HepG2 (cell line): Measurements from ENCODE around the gene C10orf143. TPM values are rescaled to one million over a fixed set of nuclear protein-coding genes. Genes with fewer than 3 reads are reported as not detected.

Experiments used
- ATAC-seq: fragments of 200-7000 bp; cut with Tn5 transposase; 3 replicates; pipeline ENCODE4 v1.9.1; 2020; ENCODE audit warnings: mild to moderate bottlenecking, moderate library complexity
- BruUV-seq: library from RNA; stranded (reverse); fragments of 400-500 nt; replicated peaks from 2 replicates; lab custom pipeline; 2021; lab: Mats Ljungman, UMichigan
- CTCF ChIA-PET: fragments of 300-600 bp; formaldehyde crosslinking; extraction: SDS; loops from one replicate; lab custom pipeline; 2021; ENCODE audit warnings: low total read pairs, inconsistent platforms, low intra/inter-chr PET ratio; lab: Yijun Ruan, JAX
- POLR2A ChIA-PET: fragments of 350-600 bp; sonication (Branson Sonifier 250); formaldehyde crosslinking; loops from one replicate; lab custom pipeline; 2020; ENCODE audit warnings: antibody characterized with exemption, inconsistent platforms; lab: Yijun Ruan, JAX
- DNase-seq: peaks from one replicate; pipeline ENCODE4 v3.0.0-alpha.2; 2015; ENCODE audit warnings: low spot score
- FAIRE-seq: peaks from 3 replicates; lab custom pipeline; 2011; peaks lifted over from hg19 to GRCh38; lab: Jason Lieb, UNC
- H2AFZ ChIP-seq: one replicate; pipeline ENCODE4 v1.6.1; 2011; ENCODE audit warnings: low read length, inconsistent platforms
- H3K27ac ChIP-seq: fragments of 300-600 bp; 3 replicates; pipeline ENCODE4 v1.8.0; 2011; ENCODE audit warnings: mixed run types, mild to moderate bottlenecking, mixed read lengths, low read length, inconsistent platforms; ENCODE audit not compliant: insufficient read depth; ENCODE audit errors: extremely low read length
- H3K27me3 ChIP-seq, 2 experiments: fragments of 200-600 bp in 1 of 2; 2 replicates in 1 of 2; 3 replicates in 1 of 2; pipeline versions ENCODE4 v1.6.0 to v1.8.0; 2011; ENCODE audit warnings: low read length in 2 of 2, mild to moderate bottlenecking in 2 of 2, moderate library complexity in 2 of 2, inconsistent platforms in 1 of 2; ENCODE audit not compliant: insufficient read depth in 2 of 2, control insufficient read depth in 1 of 2
- H3K36me3 ChIP-seq, 2 experiments: fragments of 200-600 bp in 1 of 2; replicated peaks in 1 of 2; 2 replicates in 1 of 2; 3 replicates in 1 of 2; pipeline versions ENCODE4 v1.5.1 to v1.8.0; 2011; ENCODE audit warnings: low read length in 2 of 2, inconsistent platforms in 1 of 2; ENCODE audit not compliant: insufficient read depth in 2 of 2, control insufficient read depth in 1 of 2
- H3K4me1 ChIP-seq: 2 replicates; pipeline ENCODE4 v1.5.1; 2012; ENCODE audit warnings: low read length, inconsistent platforms; ENCODE audit not compliant: insufficient read depth
- H3K4me2 ChIP-seq: 2 replicates; pipeline ENCODE4 v1.6.0; 2011; ENCODE audit warnings: low read depth, low read length, inconsistent platforms
- H3K4me3 ChIP-seq, 3 experiments: fragments of 200-600 bp in 1 of 3; sonication (generic), shearing (Covaris generic) in 1 of 3; replicated peaks in 1 of 3; 2 replicates each; pipeline ENCODE4 v1.5.1; 2011 to 2016; ENCODE audit warnings: low read length in 3 of 3, inconsistent platforms in 2 of 3, low read depth in 2 of 3, mild to moderate bottlenecking in 2 of 3, control low read depth in 1 of 3, mixed read lengths in 1 of 3; ENCODE audit not compliant: insufficient read depth in 1 of 3
- H3K79me2 ChIP-seq: one replicate; pipeline ENCODE4 v1.6.1; 2011; ENCODE audit warnings: low read length, inconsistent platforms; ENCODE audit not compliant: insufficient read depth
- H3K9ac ChIP-seq: 2 replicates; pipeline ENCODE4 v1.6.0; 2011; ENCODE audit warnings: mild to moderate bottlenecking, low read depth, low read length, inconsistent platforms; ENCODE audit not compliant: insufficient read depth
- H3K9me3 ChIP-seq: 2 replicates; pipeline ENCODE4 v1.5.1; 2012; ENCODE audit warnings: mild to moderate bottlenecking, low read length
- H4K20me1 ChIP-seq: 2 replicates; pipeline ENCODE4 v1.6.0; 2011; ENCODE audit warnings: inconsistent platforms, mild to moderate bottlenecking, low read length, moderate library complexity; ENCODE audit not compliant: insufficient read depth
- E2F5 ChIP-seq: sonication (generic); formaldehyde crosslinking; conservative IDR thresholded peaks from 2 replicates; pipeline ENCODE4 v1.4.0; 2020; ENCODE audit warnings: missing genetic modification reagents
- GMEB2 ChIP-seq: IDR thresholded peaks from 2 replicates; pipeline ENCODE4 v1.6.1; 2016; ENCODE audit warnings: missing biosample characterization, missing genetic modification reagents, low read depth
- NFAT5 ChIP-seq: sonication (generic); formaldehyde crosslinking; IDR thresholded peaks from 2 replicates; pipeline ENCODE4 v1.4.0; 2020; ENCODE audit warnings: missing genetic modification reagents
- PHF20 ChIP-seq: sonication (generic); formaldehyde crosslinking; IDR thresholded peaks from 2 replicates; pipeline ENCODE4 v1.5.0; 2020; ENCODE audit warnings: mild to moderate bottlenecking, missing genetic modification reagents
- REST ChIP-seq, 2 experiments: IDR thresholded peaks; 2 replicates each; pipeline ENCODE4 v1.6.1; 2011 to 2012; ENCODE audit warnings: low read length in 2 of 2, borderline replicate concordance in 1 of 2, low read depth in 1 of 2, mild to moderate bottlenecking in 1 of 2, moderate library complexity in 1 of 2
- TIGD3 ChIP-seq: sonication (generic); formaldehyde crosslinking; IDR thresholded peaks from 2 replicates; pipeline ENCODE4 v1.5.1; 2020; ENCODE audit warnings: mild to moderate bottlenecking, missing genetic modification reagents, borderline replicate concordance
- ZNF234 ChIP-seq: sonication (generic); formaldehyde crosslinking; conservative IDR thresholded peaks from 2 replicates; pipeline ENCODE4 v1.5.1; 2020; ENCODE audit warnings: mild to moderate bottlenecking, missing genetic modification reagents
- ZNF33A ChIP-seq: sonication (generic); formaldehyde crosslinking; IDR thresholded peaks from 2 replicates; pipeline ENCODE4 v1.5.1; 2020; ENCODE audit warnings: missing genetic modification reagents, mild to moderate bottlenecking, moderate library complexity, borderline replicate concordance
- WGBS: methylation state at CpG from one replicate; pipeline ENCODE4 v1.1.6; 2017; ENCODE audit warnings: low lambda C conversion rate; 5-methylcytosine and 5-hydroxymethylcytosine counted together
- in situ Hi-C: cut with HindIII; loops from 2 replicates; pipeline ENCODE4 v1.10.0; 2017; ENCODE audit warnings: low pct_unique_long_range_greater_than_20kb; ENCODE audit not compliant: extremely low pct_ligation_motif_present
- intact Hi-C: fragments of 100-400 bp; cut with micrococcal nuclease; formaldehyde crosslinking; loops from one replicate; pipeline ENCODE4 v1.10.0; 2022; ENCODE audit not compliant: unreplicated experiment
- polyA plus RNA-seq, 8 experiments: library from polyadenylated mRNA; depleted of rRNA in 3 of 8; stranded (reverse) in 7 of 8; unstranded in 1 of 8; fragments of >200 nt; fragmentation: Illumina TruSeq in 4 of 8; extraction: Trizol in 4 of 8; gene quantifications; 2 replicates each; pipeline versions ENCODE4 v1.2.1 to v1.2.3, GENCODE V29; 2011 to 2016; ENCODE audit warnings: low read depth in 4 of 8, missing spikeins in 1 of 8, mixed read lengths in 1 of 8; ENCODE audit not compliant: insufficient read depth in 1 of 8
- total RNA-seq, 5 experiments: library from RNA; depleted of rRNA; stranded (reverse); fragments of >200 nt; fragmentation: Illumina TruSeq; extraction: Trizol; gene quantifications; 2 replicates each; pipeline ENCODE4 v1.2.3, GENCODE V29; 2016; ENCODE audit warnings: low read depth in 1 of 5

C10orf143 gene
- total and polyA plus RNA-seq, 2 of the 13 experiments (the other 11 are each of a cell fraction or from before 2014, with no cell fraction given): 0.21 to 0.91 TPM

- TF ChIP-seq NFAT5 (CRISPR knock-in tag): no peak
- TF ChIP-seq TIGD3 (CRISPR knock-in tag): no peak
- TF ChIP-seq ZNF33A: no peak
- TF ChIP-seq PHF20: no peak
- TF ChIP-seq ZNF234 (CRISPR knock-in tag): no peak
Observed at GRCh38 chr10:130050721-130051120, 59.9 kb downstream of the C10orf143 start (continued).

- Histone ChIP-seq H3K9me3 (no peaks in the 10 kb centered on the region), H3K27ac (no peak overlapping the region), H4K20me1 (no peaks in the 10 kb centered on the region), H3K4me2 (no peak overlapping the region), H3K4me1 (no peaks in the 10 kb centered on the region), H2AFZ (no peak overlapping the region), H3K79me2 (no peaks in the 10 kb centered on the region), H3K27me3 (peaks cover 4 to 34% of the 10 kb centered on the region in 2 experiments), H3K9ac (no peak overlapping the region), H3K36me3 (no peaks in the 10 kb centered on the region), H3K4me3 (no peak overlapping the region)
- CTCF ChIA-PET: no interaction called here
- DNase-seq (no peak), ATAC-seq (no peak), FAIRE-seq (no peak)
- in situ Hi-C loops: no loop called here
- BruUV-seq: no TSS peak
- POLR2A ChIA-PET: no interaction called here
- intact Hi-C loops: no loop called here
- WGBS: 36% methylated on average over 12 of the region's 12 CpGs
- no peak for TF ChIP-seq REST (IDR thresholded peaks at IDR 0.05; ENCODE audit: borderline replicate concordance in 1 of 2, low read depth in 1 of 2, low read length in 2 of 2)
- TF ChIP-seq E2F5: no peak
- no peak for TF ChIP-seq GMEB2 (CRISPR knock-in tag)
Observed at GRCh38 chr10:130049987-130050386, 60.6 kb downstream of the C10orf143 start.
